HepG2 (cell line): Measurements from ENCODE around the gene COA3. TPM values are rescaled to one million over a fixed set of nuclear protein-coding genes. Genes with fewer than 3 reads are reported as not detected.

ENCODE experiments used
- AGO2 ChIP-seq: fragments of 200-400 bp; formaldehyde crosslinking; optimal IDR thresholded peaks from 2 replicates; pipeline ENCODE3; 2017; ENCODE audit warnings: mild to moderate bottlenecking, low read depth, low read length, moderate library complexity
- BORCS8-MEF2B ChIP-seq: sonication (generic); formaldehyde crosslinking; IDR thresholded peaks from 2 replicates; pipeline ENCODE4 v1.8.0; 2022; ENCODE audit warnings: mild to moderate bottlenecking, missing genetic modification reagents
- CENPBD1 ChIP-seq: sonication (generic); formaldehyde crosslinking; IDR thresholded peaks from 2 replicates; pipeline ENCODE4 v1.8.0; 2022; ENCODE audit warnings: missing genetic modification reagents, low read depth, mild to moderate bottlenecking, borderline replicate concordance
- IRF9 ChIP-seq: sonication (generic); formaldehyde crosslinking; IDR thresholded peaks from 2 replicates; pipeline ENCODE4 v1.8.0; 2022; ENCODE audit warnings: missing genetic modification reagents, mild to moderate bottlenecking, borderline replicate concordance
- MBNL3 ChIP-seq: fragments of 250-450 bp; sonication (Bioruptor Pico); conservative IDR thresholded peaks from 2 replicates; pipeline ENCODE4 v1.8.0; 2022; ENCODE audit warnings: mild to moderate bottlenecking, inconsistent platforms
- MLXIP ChIP-seq: sonication (generic); formaldehyde crosslinking; IDR thresholded peaks from 2 replicates; pipeline ENCODE4 v1.9.0; 2021; ENCODE audit warnings: missing genetic modification reagents, borderline replicate concordance
- SOX5 ChIP-seq: IDR thresholded peaks from 2 replicates; pipeline ENCODE4 v1.6.1; 2016; ENCODE audit warnings: borderline replicate concordance
- ZBTB8A ChIP-seq: sonication (generic); formaldehyde crosslinking; IDR thresholded peaks from 2 replicates; pipeline ENCODE4 v1.4.0; 2020; ENCODE audit warnings: mild to moderate bottlenecking, low read depth, missing genetic modification reagents, borderline replicate concordance
- ZEB1 ChIP-seq: IDR thresholded peaks from 2 replicates; pipeline ENCODE4 v1.6.1; 2012; ENCODE audit warnings: mild to moderate bottlenecking, low read depth, inconsistent platforms; ENCODE audit not compliant: insufficient replicate concordance
- ZNF3 ChIP-seq: IDR thresholded peaks from 2 replicates; pipeline ENCODE4 v1.7.0; 2017; ENCODE audit warnings: inconsistent platforms
- ZNF513 ChIP-seq: sonication (generic); formaldehyde crosslinking; conservative IDR thresholded peaks from 2 replicates; pipeline ENCODE4 v1.5.0; 2020; ENCODE audit warnings: missing genetic modification reagents
- ZNF724P ChIP-seq: sonication (generic); formaldehyde crosslinking; IDR thresholded peaks from 2 replicates; pipeline ENCODE4 v1.8.0; 2022; ENCODE audit warnings: missing genetic modification reagents, borderline replicate concordance
- polyA plus RNA-seq, 8 experiments: library from polyadenylated mRNA; depleted of rRNA in 3 of 8; stranded (reverse) in 7 of 8; unstranded in 1 of 8; fragments of >200 nt; fragmentation: Illumina TruSeq in 4 of 8; extraction: Trizol in 4 of 8; gene quantifications; 2 replicates each; pipeline versions ENCODE4 v1.2.1 to v1.2.3, GENCODE V29; 2011 to 2016; ENCODE audit warnings: low read depth in 4 of 8, missing spikeins in 1 of 8, mixed read lengths in 1 of 8; ENCODE audit not compliant: insufficient read depth in 1 of 8
- total RNA-seq, 5 experiments: library from RNA; depleted of rRNA; stranded (reverse); fragments of >200 nt; fragmentation: Illumina TruSeq; extraction: Trizol; gene quantifications; 2 replicates each; pipeline ENCODE4 v1.2.3, GENCODE V29; 2016; ENCODE audit warnings: low read depth in 1 of 5
- TF ChIP-seq, protein P1 (sequence below): sonication (generic); formaldehyde crosslinking; IDR thresholded peaks from 2 replicates; pipeline ENCODE4 v1.8.1; 2022; ENCODE audit warnings: low read depth, mild to moderate bottlenecking, missing genetic modification reagents
- TF ChIP-seq, protein P2 (sequence below): sonication (generic); formaldehyde crosslinking; IDR thresholded peaks from 2 replicates; pipeline ENCODE4 v1.4.0; 2020; ENCODE audit warnings: missing genetic modification reagents

The COA3 gene
- total and polyA plus RNA-seq, 2 of the 13 experiments (the other 11 are each of a cell fraction or from before 2014, with no cell fraction given), result 133 to 202 TPM

DNA sequence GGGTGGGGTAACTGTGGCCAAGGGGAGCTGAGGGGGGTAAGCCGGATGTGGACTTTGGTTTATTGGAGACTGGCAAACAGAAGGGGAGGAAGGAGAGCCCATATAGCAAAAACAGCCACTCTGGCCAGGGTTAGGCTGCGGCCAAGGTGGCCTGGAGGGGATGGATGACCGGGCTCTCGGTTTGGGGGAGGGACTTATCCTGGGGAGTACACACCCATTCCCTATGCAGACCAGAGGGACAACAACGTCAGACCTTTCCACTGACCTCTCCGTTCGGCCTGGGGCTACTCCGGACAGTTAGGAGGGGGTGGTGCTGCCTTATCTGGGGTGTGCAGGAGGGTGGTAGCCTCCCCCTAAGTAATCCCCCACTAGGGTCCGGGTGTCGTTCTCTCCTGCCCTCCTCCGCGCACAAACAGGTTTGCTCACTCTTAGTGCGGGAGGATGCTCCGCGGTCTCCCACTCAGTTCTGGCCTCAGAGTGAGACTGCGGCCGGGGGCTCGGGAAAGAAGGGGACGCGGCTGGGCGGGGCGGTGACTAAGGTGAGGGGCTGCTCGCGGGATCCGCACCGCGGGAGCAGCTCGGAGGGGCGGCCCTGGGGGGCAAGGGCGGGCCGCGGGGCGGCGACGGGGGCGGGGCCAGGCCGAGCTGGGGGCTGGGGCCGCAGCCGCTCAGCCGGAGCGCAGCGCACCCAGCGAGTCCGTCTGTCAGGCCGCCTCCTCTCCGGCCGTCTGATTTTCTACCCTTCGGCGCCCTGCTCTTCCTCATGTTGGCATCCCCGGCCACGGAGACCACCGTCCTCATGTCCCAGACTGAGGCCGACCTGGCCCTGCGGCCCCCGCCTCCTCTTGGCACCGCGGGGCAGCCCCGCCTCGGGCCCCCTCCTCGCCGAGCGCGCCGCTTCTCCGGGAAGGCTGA, 18.3 kb downstream of the COA3 start, which contains the start of gene WNK4 (continued):
- TF ChIP-seq ZBTB8A (peak; percentile 29; the same call in 1 of the 2 replicates), ZNF3 (CRISPR knock-in tag) (no peak), MLXIP (CRISPR knock-in tag) (no peak), CENPBD1 (CRISPR knock-in tag) (0 out of 2 replicates have a peak, but pooled peaks have one; percentile 74), IRF9 (CRISPR knock-in tag) (peak; percentile 23; the same call in 1 of the 2 replicates), ZNF724P (CRISPR knock-in tag) (peak; percentile 82), MBNL3 (CRISPR knock-in tag) (no peak), ZEB1 (peak; percentile 32), BORCS8-MEF2B (CRISPR knock-in tag) (peak; percentile 70; the same call in 1 of the 2 replicates), AGO2 (peak; percentile 98), SOX5 (CRISPR knock-in tag) (peak; percentile 82), ZNF513 (0 out of 2 replicates have a peak, but pooled peaks have one; percentile 15)
- TF ChIP-seq, protein P1, sequence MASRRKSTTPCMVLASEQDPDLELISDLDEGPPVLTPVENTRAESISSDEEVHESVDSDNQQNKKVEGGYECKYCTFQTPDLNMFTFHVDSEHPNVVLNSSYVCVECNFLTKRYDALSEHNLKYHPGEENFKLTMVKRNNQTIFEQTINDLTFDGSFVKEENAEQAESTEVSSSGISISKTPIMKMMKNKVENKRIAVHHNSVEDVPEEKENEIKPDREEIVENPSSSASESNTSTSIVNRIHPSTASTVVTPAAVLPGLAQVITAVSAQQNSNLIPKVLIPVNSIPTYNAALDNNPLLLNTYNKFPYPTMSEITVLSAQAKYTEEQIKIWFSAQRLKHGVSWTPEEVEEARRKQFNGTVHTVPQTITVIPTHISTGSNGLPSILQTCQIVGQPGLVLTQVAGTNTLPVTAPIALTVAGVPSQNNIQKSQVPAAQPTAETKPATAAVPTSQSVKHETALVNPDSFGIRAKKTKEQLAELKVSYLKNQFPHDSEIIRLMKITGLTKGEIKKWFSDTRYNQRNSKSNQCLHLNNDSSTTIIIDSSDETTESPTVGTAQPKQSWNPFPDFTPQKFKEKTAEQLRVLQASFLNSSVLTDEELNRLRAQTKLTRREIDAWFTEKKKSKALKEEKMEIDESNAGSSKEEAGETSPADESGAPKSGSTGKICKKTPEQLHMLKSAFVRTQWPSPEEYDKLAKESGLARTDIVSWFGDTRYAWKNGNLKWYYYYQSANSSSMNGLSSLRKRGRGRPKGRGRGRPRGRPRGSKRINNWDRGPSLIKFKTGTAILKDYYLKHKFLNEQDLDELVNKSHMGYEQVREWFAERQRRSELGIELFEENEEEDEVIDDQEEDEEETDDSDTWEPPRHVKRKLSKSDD, result peak; percentile 22; the same call in 1 of the 2 replicates
- TF ChIP-seq, protein P2, sequence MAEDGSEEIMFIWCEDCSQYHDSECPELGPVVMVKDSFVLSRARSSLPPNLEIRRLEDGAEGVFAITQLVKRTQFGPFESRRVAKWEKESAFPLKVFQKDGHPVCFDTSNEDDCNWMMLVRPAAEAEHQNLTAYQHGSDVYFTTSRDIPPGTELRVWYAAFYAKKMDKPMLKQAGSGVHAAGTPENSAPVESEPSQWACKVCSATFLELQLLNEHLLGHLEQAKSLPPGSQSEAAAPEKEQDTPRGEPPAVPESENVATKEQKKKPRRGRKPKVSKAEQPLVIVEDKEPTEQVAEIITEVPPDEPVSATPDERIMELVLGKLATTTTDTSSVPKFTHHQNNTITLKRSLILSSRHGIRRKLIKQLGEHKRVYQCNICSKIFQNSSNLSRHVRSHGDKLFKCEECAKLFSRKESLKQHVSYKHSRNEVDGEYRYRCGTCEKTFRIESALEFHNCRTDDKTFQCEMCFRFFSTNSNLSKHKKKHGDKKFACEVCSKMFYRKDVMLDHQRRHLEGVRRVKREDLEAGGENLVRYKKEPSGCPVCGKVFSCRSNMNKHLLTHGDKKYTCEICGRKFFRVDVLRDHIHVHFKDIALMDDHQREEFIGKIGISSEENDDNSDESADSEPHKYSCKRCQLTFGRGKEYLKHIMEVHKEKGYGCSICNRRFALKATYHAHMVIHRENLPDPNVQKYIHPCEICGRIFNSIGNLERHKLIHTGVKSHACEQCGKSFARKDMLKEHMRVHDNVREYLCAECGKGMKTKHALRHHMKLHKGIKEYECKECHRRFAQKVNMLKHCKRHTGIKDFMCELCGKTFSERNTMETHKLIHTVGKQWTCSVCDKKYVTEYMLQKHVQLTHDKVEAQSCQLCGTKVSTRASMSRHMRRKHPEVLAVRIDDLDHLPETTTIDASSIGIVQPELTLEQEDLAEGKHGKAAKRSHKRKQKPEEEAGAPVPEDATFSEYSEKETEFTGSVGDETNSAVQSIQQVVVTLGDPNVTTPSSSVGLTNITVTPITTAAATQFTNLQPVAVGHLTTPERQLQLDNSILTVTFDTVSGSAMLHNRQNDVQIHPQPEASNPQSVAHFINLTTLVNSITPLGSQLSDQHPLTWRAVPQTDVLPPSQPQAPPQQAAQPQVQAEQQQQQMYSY (CRISPR knock-in tag), result no peak
